H9 (cell line): ENCODE measurements around the gene TBC1D9. TPM values are rescaled to one million over a fixed set of nuclear protein-coding genes. Genes with fewer than 3 reads are reported as not detected.

Experiments
- DNase-seq: peaks from one replicate; pipeline ENCODE4 v3.0.0-alpha.2; 2017
- H2AFZ ChIP-seq: one replicate; pipeline ENCODE4 v1.6.1; 2013; ENCODE audit warnings: mild to moderate bottlenecking, low read length, control low read depth, moderate library complexity
- H2AK5ac ChIP-seq: 2 replicates; pipeline ENCODE4 v1.6.1; 2013; ENCODE audit warnings: low read length, control low read depth, mixed read lengths; ENCODE audit not compliant: insufficient read length
- H2BK120ac ChIP-seq: one replicate; pipeline ENCODE4 v1.6.1; 2013; ENCODE audit warnings: low read depth, mild to moderate bottlenecking, low read length, control low read depth, inconsistent platforms; ENCODE audit not compliant: poor library complexity, severe bottlenecking
- H2BK12ac ChIP-seq: 2 replicates; pipeline ENCODE4 v1.6.1; 2013; ENCODE audit warnings: low read length, control low read depth, mixed read lengths, low read depth; ENCODE audit not compliant: insufficient read length
- H2BK15ac ChIP-seq: 2 replicates; pipeline ENCODE4 v1.6.1; 2013; ENCODE audit warnings: low read depth, low read length, control low read depth
- H2BK20ac ChIP-seq: one replicate; pipeline ENCODE4 v1.6.1; 2013; ENCODE audit warnings: low read depth, mild to moderate bottlenecking, low read length, control low read depth, inconsistent platforms; ENCODE audit not compliant: poor library complexity, severe bottlenecking
- H2BK5ac ChIP-seq: 2 replicates; pipeline ENCODE4 v1.6.1; 2013; ENCODE audit warnings: low read length, control low read depth, mixed read lengths; ENCODE audit not compliant: insufficient read length
- H3K14ac ChIP-seq: 2 replicates; pipeline ENCODE4 v1.6.1; 2013; ENCODE audit warnings: low read length, control low read depth; ENCODE audit not compliant: insufficient read depth
- H3K18ac ChIP-seq: 2 replicates; pipeline ENCODE4 v1.6.1; 2013; ENCODE audit warnings: low read depth, mild to moderate bottlenecking, mixed read lengths, low read length, control low read depth; ENCODE audit not compliant: insufficient read length
- H3K23ac ChIP-seq: 2 replicates; pipeline ENCODE4 v1.6.1; 2013; ENCODE audit warnings: low read length, control low read depth, mixed read lengths, low read depth; ENCODE audit not compliant: insufficient read length
- H3K23me2 ChIP-seq: 2 replicates; pipeline ENCODE4 v1.6.1; 2013; ENCODE audit warnings: low read depth, mild to moderate bottlenecking, mixed read lengths, low read length, control low read depth; ENCODE audit not compliant: insufficient read length, poor library complexity, severe bottlenecking
- H3K27ac ChIP-seq: 2 replicates; pipeline ENCODE4 v1.5.1; 2013; ENCODE audit warnings: low read length, control low read depth, mixed read lengths, low read depth; ENCODE audit not compliant: insufficient read length
- H3K27me3 ChIP-seq: 2 replicates; pipeline ENCODE4 v1.6.1; 2013; ENCODE audit warnings: low read length, control low read depth, inconsistent platforms; ENCODE audit not compliant: insufficient read depth
- H3K4ac ChIP-seq: 2 replicates; pipeline ENCODE4 v1.6.1; 2013; ENCODE audit warnings: low read depth, mild to moderate bottlenecking, control low read depth, inconsistent platforms, low read length, moderate library complexity
- H3K4me1 ChIP-seq: 2 replicates; pipeline ENCODE4 v1.6.1; 2013; ENCODE audit warnings: low read length, control low read depth, inconsistent platforms; ENCODE audit not compliant: insufficient read depth
- H3K4me2 ChIP-seq: 2 replicates; pipeline ENCODE4 v1.6.1; 2013; ENCODE audit warnings: low read length, control low read depth, mixed read lengths; ENCODE audit not compliant: insufficient read length, insufficient read depth
- H3K56ac ChIP-seq: 2 replicates; pipeline ENCODE4 v1.6.1; 2013; ENCODE audit warnings: low read depth, mild to moderate bottlenecking, mixed read lengths, low read length, control low read depth; ENCODE audit not compliant: insufficient read length
- H3K79me1 ChIP-seq: 2 replicates; pipeline ENCODE4 v1.6.1; 2013; ENCODE audit warnings: low read depth, mild to moderate bottlenecking, moderate library complexity, low read length, control low read depth, inconsistent platforms; ENCODE audit not compliant: insufficient read depth, poor library complexity, severe bottlenecking
- H3K79me2 ChIP-seq: 2 replicates; pipeline ENCODE4 v1.6.1; 2013; ENCODE audit warnings: low read length, control low read depth, inconsistent platforms; ENCODE audit not compliant: insufficient read depth
- H3K9ac ChIP-seq: 2 replicates; pipeline ENCODE4 v1.6.1; 2013; ENCODE audit warnings: low read length, control low read depth, mixed read lengths; ENCODE audit not compliant: insufficient read length; ENCODE audit errors: extremely low read depth
- H3K9me3 ChIP-seq: one replicate; pipeline ENCODE4 v1.6.1; 2013; ENCODE audit warnings: low read depth, low read length, inconsistent platforms; ENCODE audit not compliant: control insufficient read depth
- H3T11ph ChIP-seq: one replicate; pipeline ENCODE4 v1.6.1; 2013; ENCODE audit warnings: mild to moderate bottlenecking, low read length, control low read depth, inconsistent platforms
- H4K20me1 ChIP-seq: one replicate; pipeline ENCODE4 v1.6.1; 2013; ENCODE audit not compliant: control insufficient read depth, insufficient read length, insufficient read depth
- H4K5ac ChIP-seq: 2 replicates; pipeline ENCODE4 v1.6.1; 2013; ENCODE audit warnings: low read depth, mild to moderate bottlenecking, mixed read lengths, low read length, control low read depth; ENCODE audit not compliant: insufficient read length
- H4K8ac ChIP-seq: replicated peaks from 2 replicates; pipeline ENCODE4 v1.6.1; 2013; ENCODE audit warnings: low read length, control low read depth, mixed read lengths, low read depth; ENCODE audit not compliant: insufficient read length
- H4K91ac ChIP-seq: 2 replicates; pipeline ENCODE4 v1.6.1; 2013; ENCODE audit warnings: low read depth, mild to moderate bottlenecking, moderate library complexity, mixed read lengths, low read length, control low read depth; ENCODE audit not compliant: insufficient read length
- H3K27ac Mint-ChIP-seq, 3 experiments: 2 replicates in 2 of 3; 3 replicates in 1 of 3; pipeline ENCODE4 v1.8.0; 2020 to 2021; ENCODE audit warnings: mixed read lengths in 3 of 3, mild to moderate bottlenecking in 1 of 3, moderate library complexity in 1 of 3
- H3K27me3 Mint-ChIP-seq: 2 replicates; pipeline ENCODE4 v1.8.0; 2021; ENCODE audit warnings: low read depth, mild to moderate bottlenecking, moderate library complexity, mixed read lengths
- H3K36me3 Mint-ChIP-seq, 3 experiments: 2 replicates in 2 of 3; 3 replicates in 1 of 3; pipeline ENCODE4 v1.8.0; 2020 to 2021; ENCODE audit warnings: low read depth in 3 of 3, mixed read lengths in 3 of 3; ENCODE audit not compliant: insufficient read depth in 1 of 3
- H3K4me1 Mint-ChIP-seq, 2 experiments: 2 replicates each; pipeline ENCODE4 v1.8.0; 2020; ENCODE audit warnings: mixed read lengths in 2 of 2
- H3K4me3 Mint-ChIP-seq, 2 experiments: 2 replicates in 1 of 2; 3 replicates in 1 of 2; pipeline ENCODE4 v1.8.0; 2020 to 2021; ENCODE audit warnings: mild to moderate bottlenecking in 2 of 2, mixed read lengths in 2 of 2, moderate library complexity in 1 of 2
- H3K9me3 Mint-ChIP-seq, 2 experiments: 2 replicates in 1 of 2; 3 replicates in 1 of 2; pipeline ENCODE4 v1.8.0; 2020; ENCODE audit warnings: mild to moderate bottlenecking in 2 of 2, mixed read lengths in 2 of 2, moderate library complexity in 1 of 2
- WGBS: extraction: QIAGEN DNeasy Blood & Tissue Kit; methylation state at CpG from one replicate; pipeline ENCODE4 v1.1.7; 2013; ENCODE audit warnings: missing lambda C conversion rate, low lambda C conversion rate, mixed read lengths; ENCODE audit not compliant: insufficient read length; ENCODE audit errors: extremely low coverage; 5-methylcytosine and 5-hydroxymethylcytosine counted together
- total RNA-seq: library from RNA; stranded (reverse); gene quantifications from 2 replicates; pipeline ENCODE4 v1.2.1, GENCODE V29; 2021
- TF ChIP-seq, protein P1 (sequence below): fragments of 200-600 bp; sonication (generic); conservative IDR thresholded peaks from 3 replicates; pipeline ENCODE4 v1.8.0; 2021; ENCODE audit warnings: antibody characterized with exemption, mild to moderate bottlenecking

Gene TBC1D9
- total RNA-seq, 1 experiment from 2014 or later = 0.63 TPM

DNA sequence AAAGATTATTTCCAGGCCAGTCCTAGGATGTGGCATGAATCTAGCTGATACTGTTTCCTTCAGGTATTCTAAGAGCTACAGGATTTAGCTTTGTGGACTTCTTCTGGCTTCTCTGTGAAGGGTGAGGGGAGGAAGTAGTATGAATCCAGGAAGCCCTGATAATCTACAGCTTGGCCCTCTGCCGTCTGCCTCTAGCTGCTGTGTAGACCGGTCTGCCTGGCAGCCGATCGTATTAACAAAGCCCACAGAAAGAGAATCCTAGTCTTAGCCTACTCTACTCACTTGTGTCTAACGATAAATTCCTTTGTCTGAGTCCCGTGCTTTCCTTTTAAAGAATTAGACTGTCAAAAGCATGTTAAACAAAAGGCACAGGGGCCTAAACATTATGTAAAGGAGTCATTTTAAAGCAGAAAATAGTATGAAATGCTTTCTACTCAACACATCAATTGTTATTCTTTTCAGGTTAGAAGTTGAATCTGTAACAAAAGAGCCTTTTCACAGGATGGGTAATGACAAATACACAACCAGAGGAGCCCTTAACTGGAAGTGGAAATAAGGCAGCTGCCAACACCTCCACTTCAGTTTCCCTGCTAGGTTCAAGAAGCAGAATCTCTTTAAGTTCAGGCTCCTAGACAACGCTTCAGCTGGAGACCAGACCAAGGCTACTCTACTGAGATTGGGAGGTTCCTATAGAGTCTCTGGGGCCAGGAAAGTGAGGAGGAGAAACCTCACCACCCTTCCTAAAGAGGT, 138.5 kb downstream of the TBC1D9 start:
- Histone ChIP-seq H4K91ac (no peak overlapping the region), H3K79me2 (no peaks in the 10 kb centered on the region), H3K9ac (no peak overlapping the region), H4K20me1 (no peaks in the 10 kb centered on the region), H3K23ac (no peak overlapping the region), H4K5ac (no peak overlapping the region), H3K4me1 (no peaks in the 10 kb centered on the region; the same call in 1 of the 2 replicates), H3K9me3 (no peaks in the 10 kb centered on the region), H3K4me2 (no peak overlapping the region), H2AK5ac (no peak overlapping the region), H3K56ac (no peak overlapping the region), H3K79me1 (no peaks in the 10 kb centered on the region), H4K8ac (no peak overlapping the region), H2BK12ac (no peak overlapping the region), H3K27ac (no peak overlapping the region), H2BK5ac (no peak overlapping the region), H3K14ac (no peak overlapping the region), H3K23me2 (no peaks in the 10 kb centered on the region), H2BK120ac (no peak overlapping the region), H3T11ph (no peak overlapping the region), H2BK15ac (no peak overlapping the region), H3K18ac (no peak overlapping the region), H2BK20ac (no peak overlapping the region), H2AFZ (no peak overlapping the region), H3K27me3 (no peaks in the 10 kb centered on the region), H3K4ac (no peak overlapping the region)
- Mint-ChIP-seq H3K4me1 (peaks cover 0 to 8% of the 10 kb centered on the region in 2 experiments; a peak in 3 of 4 replicates), H3K9me3 (no peaks in the 10 kb centered on the region), H3K27ac (no peak overlapping the region; a peak in 1 of 7 replicates), H3K27me3 (peaks cover 5% of the 10 kb centered on the region), H3K36me3 (no peaks in the 10 kb centered on the region), H3K4me3 (no peak overlapping the region)
- TF ChIP-seq, protein P1, sequence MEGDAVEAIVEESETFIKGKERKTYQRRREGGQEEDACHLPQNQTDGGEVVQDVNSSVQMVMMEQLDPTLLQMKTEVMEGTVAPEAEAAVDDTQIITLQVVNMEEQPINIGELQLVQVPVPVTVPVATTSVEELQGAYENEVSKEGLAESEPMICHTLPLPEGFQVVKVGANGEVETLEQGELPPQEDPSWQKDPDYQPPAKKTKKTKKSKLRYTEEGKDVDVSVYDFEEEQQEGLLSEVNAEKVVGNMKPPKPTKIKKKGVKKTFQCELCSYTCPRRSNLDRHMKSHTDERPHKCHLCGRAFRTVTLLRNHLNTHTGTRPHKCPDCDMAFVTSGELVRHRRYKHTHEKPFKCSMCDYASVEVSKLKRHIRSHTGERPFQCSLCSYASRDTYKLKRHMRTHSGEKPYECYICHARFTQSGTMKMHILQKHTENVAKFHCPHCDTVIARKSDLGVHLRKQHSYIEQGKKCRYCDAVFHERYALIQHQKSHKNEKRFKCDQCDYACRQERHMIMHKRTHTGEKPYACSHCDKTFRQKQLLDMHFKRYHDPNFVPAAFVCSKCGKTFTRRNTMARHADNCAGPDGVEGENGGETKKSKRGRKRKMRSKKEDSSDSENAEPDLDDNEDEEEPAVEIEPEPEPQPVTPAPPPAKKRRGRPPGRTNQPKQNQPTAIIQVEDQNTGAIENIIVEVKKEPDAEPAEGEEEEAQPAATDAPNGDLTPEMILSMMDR = no peak
- no peak for DNase-seq
- no CpG with 5 or more reads among the region's 7 CpGs for WGBS
